Measurements from ENCODE around the gene CCDC201.

DNA sequence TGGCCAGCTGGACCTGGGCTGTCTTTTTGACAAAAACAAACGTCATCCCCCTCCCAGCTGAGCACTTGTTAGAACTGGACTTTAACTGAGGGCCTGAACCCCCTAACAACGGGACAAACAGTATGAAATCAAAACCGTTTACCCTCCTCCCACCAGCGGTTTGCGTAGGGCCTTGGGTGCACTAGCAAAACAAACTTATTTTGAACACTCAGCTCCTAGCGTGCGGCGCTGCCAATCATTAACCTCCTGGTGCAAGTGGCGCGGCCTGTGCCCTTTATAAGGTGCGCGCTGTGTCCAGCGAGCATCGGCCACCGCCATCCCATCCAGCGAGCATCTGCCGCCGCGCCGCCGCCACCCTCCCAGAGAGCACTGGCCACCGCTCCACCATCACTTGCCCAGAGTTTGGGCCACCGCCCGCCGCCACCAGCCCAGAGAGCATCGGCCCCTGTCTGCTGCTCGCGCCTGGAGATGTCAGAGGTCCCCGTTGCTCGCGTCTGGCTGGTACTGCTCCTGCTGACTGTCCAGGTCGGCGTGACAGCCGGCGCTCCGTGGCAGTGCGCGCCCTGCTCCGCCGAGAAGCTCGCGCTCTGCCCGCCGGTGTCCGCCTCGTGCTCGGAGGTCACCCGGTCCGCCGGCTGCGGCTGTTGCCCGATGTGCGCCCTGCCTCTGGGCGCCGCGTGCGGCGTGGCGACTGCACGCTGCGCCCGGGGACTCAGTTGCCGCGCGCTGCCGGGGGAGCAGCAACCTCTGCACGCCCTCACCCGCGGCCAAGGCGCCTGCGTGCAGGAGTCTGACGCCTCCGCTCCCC lies 15.5 kb upstream of the CCDC201 start, which contains the start of gene IGFBP1:
- no peak for TF ChIP-seq POLR2A (IDR thresholded peaks at IDR 0.05)
- TF ChIP-seq, protein P1, sequence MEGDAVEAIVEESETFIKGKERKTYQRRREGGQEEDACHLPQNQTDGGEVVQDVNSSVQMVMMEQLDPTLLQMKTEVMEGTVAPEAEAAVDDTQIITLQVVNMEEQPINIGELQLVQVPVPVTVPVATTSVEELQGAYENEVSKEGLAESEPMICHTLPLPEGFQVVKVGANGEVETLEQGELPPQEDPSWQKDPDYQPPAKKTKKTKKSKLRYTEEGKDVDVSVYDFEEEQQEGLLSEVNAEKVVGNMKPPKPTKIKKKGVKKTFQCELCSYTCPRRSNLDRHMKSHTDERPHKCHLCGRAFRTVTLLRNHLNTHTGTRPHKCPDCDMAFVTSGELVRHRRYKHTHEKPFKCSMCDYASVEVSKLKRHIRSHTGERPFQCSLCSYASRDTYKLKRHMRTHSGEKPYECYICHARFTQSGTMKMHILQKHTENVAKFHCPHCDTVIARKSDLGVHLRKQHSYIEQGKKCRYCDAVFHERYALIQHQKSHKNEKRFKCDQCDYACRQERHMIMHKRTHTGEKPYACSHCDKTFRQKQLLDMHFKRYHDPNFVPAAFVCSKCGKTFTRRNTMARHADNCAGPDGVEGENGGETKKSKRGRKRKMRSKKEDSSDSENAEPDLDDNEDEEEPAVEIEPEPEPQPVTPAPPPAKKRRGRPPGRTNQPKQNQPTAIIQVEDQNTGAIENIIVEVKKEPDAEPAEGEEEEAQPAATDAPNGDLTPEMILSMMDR (IDR thresholded peaks at IDR 0.05), result no peak
- TF ChIP-seq EP300 (IDR thresholded peaks at IDR 0.05), result no peak

Measured in tibial nerve (tissue), 4 donors.